WERI-Rb-1 (cell line): Measurements from ENCODE around the gene DCXR.

Experiments
- DNase-seq: peaks from one replicate; pipeline ENCODE4 v3.0.0-alpha.2; 2020
- H3K27ac ChIP-seq: fragments of 250-450 bp; sonication (Bioruptor Pico); 2 replicates; pipeline ENCODE4 v1.5.1; 2020; ENCODE audit warnings: mild to moderate bottlenecking, moderate library complexity
- H3K27me3 ChIP-seq: fragments of 250-450 bp; sonication (Bioruptor Pico); 2 replicates; pipeline ENCODE4 v1.5.1; 2021; ENCODE audit warnings: mild to moderate bottlenecking, low read depth, moderate library complexity; ENCODE audit not compliant: insufficient read depth, severe bottlenecking
- H3K36me3 ChIP-seq: fragments of 250-450 bp; sonication (Bioruptor Pico); 2 replicates; pipeline ENCODE4 v1.5.1; 2020; ENCODE audit warnings: mild to moderate bottlenecking, moderate library complexity
- H3K4me3 ChIP-seq: 2 replicates; pipeline ENCODE4 v1.5.1; 2011; ENCODE audit warnings: low read depth, mild to moderate bottlenecking, control low read depth, low read length
- H3K9me3 ChIP-seq: fragments of 250-450 bp; sonication (Bioruptor Pico); 2 replicates; pipeline ENCODE4 v1.5.1; 2021; ENCODE audit warnings: mild to moderate bottlenecking, moderate library complexity; ENCODE audit not compliant: severe bottlenecking
- TF ChIP-seq, protein P1 (sequence below): IDR thresholded peaks from 2 replicates; pipeline ENCODE4 v1.5.1; 2011; ENCODE audit warnings: low read depth, mild to moderate bottlenecking, control low read depth, inconsistent platforms, low read length

DCXR gene

DNA sequence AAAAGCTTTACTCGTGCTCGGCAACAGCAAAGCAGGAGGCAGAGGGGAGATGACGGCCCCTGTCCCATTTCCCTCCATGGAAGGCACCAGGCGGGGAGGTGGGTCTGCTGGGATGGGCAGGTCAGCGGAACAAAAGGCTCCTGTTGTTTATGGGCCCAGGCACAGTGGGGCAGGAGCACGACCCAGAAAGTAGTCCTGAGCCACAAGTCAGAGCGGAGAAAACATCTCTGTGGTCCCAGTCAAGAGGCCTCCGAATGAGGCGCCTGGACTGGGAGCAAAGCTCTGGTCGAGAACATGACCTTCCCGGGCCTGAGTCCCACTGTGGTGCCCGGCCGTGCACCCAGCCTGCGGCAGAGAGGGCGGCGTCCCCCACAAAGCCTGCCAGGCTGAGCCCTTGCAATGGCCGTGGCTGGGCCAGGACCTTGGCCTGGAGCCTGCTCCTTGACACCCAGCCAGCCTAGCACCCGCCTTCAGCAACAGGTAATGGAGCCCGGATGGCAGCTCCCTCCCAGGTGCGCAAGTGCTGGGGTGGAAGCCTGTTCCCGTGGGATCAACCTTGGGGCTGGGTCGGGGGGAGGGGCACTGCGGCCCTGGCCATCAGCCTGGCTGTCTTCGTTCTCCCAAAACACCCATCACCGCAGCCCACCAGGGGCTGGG lies 10.5 kb upstream of the DCXR start:
- TF ChIP-seq, protein P1, sequence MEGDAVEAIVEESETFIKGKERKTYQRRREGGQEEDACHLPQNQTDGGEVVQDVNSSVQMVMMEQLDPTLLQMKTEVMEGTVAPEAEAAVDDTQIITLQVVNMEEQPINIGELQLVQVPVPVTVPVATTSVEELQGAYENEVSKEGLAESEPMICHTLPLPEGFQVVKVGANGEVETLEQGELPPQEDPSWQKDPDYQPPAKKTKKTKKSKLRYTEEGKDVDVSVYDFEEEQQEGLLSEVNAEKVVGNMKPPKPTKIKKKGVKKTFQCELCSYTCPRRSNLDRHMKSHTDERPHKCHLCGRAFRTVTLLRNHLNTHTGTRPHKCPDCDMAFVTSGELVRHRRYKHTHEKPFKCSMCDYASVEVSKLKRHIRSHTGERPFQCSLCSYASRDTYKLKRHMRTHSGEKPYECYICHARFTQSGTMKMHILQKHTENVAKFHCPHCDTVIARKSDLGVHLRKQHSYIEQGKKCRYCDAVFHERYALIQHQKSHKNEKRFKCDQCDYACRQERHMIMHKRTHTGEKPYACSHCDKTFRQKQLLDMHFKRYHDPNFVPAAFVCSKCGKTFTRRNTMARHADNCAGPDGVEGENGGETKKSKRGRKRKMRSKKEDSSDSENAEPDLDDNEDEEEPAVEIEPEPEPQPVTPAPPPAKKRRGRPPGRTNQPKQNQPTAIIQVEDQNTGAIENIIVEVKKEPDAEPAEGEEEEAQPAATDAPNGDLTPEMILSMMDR: no peak
- H3K27ac ChIP-seq: no peak overlapping the region
- H3K4me3 ChIP-seq: no peak overlapping the region
- peaks cover 39% of the 10 kb centered on the region for H3K36me3 ChIP-seq
- no peak for DNase-seq
- no peaks in the 10 kb centered on the region for H3K9me3 ChIP-seq
- no peaks in the 10 kb centered on the region for H3K27me3 ChIP-seq

DNA sequence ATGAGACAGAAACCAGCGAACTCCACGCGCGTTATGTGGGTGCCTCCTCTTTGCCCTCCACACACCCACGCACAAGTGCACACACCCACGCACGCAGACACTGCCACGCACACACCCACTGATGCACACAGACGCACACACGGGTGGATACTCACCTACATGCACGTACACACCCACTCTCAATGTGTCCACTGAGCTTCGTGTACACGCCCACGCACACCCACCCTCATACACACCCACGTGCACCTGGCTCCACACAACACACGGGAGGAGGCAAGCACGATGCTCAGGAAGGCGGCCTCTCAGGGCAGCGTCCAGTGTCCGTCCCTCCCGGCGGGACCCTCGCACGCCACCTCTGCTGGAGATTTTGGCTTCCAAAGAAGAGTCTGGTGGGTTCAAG lies 9.9 kb upstream of the DCXR start:
- TF ChIP-seq, protein P1: no peak
- no peak for DNase-seq
- Histone ChIP-seq H3K36me3 (peaks cover 39% of the 10 kb centered on the region), H3K4me3 (no peak overlapping the region), H3K27me3 (no peaks in the 10 kb centered on the region), H3K9me3 (no peaks in the 10 kb centered on the region), H3K27ac (no peak overlapping the region)

DNA sequence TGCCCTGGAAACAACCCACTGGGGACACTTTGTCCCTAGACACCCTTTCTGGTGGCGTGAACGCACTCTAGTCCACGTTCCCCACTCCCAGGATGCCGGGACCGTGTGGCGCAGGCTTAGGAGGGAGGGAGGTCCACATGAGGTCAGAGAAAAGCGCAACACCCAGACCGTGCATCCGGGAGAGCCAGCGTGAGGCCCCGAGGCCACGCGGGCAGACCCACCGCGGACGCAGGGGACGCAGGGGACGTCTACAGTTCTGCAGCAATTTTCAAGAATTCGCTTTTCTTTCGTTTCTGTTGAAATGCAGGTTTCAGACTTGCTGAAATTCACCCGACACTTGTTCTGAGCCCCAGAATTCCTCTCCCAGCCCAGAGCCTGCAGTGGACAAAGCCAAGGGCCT lies 9.4 kb upstream of the DCXR start:
- H3K36me3 ChIP-seq: peaks cover 39% of the 10 kb centered on the region
- no peaks in the 10 kb centered on the region for H3K9me3 ChIP-seq
- H3K27ac ChIP-seq: no peak overlapping the region
- no peaks in the 10 kb centered on the region for H3K27me3 ChIP-seq
- TF ChIP-seq, protein P1: no peak
- no peak overlapping the region for H3K4me3 ChIP-seq
- DNase-seq: no peak

DNA sequence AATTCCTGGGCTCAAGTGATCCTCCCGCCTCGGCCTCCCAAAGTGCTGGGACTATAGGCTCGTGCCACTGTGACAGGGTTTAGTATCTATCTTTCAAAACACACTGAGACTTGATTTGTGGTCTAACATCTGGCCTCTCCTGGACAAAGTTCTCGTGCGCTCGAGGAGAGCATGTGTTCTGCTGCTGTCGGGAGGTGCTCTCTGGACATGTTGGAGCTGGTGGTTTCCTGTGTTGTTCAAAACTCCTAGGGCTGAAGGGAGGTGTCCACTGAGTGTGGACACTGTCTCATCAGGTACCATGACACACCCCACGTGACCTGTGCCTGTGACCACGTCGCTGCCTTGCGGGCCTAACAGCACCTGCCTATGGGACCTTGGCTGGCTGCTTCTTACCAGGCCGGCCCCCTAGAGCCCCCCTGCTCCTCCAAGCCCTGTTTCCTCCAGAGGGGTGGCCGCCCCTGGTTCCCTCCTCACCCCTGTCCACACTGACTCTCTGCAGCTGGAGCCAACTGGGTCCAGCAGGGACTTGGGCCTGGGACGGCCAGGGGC lies 8.5 kb upstream of the DCXR start:
- Histone ChIP-seq H3K27me3 (no peaks in the 10 kb centered on the region), H3K9me3 (no peaks in the 10 kb centered on the region), H3K4me3 (no peak overlapping the region), H3K36me3 (peaks cover 39% of the 10 kb centered on the region), H3K27ac (no peak overlapping the region)
- DNase-seq: no peak
- TF ChIP-seq, protein P1: no peak

- TF ChIP-seq, protein P1: no peak
- peak overlapping the region; percentile 5; the same call in 1 of the 2 replicates for H3K27ac ChIP-seq
- peak; percentile 69 for DNase-seq
Observed at GRCh38 chr17:82043507-82043906, 6.0 kb upstream of the DCXR start.

DNA sequence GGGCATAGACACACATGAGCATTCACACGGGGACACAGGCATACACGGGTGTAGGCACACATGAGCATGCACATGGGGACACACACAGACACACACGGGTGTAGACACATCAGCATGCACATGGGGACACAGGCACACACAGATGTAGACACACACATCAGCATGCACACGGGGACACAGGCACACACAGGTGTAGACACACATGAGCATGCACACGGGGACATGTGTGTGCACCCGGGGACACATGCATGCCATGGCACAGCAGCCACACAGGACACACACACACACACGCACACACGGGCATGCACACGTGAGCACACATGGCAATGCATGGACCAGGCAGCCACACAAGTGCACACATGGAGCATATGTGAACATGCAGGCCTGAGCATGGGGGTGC lies 5.2 kb upstream of the DCXR start:
- Histone ChIP-seq H3K27ac (no peak overlapping the region), H3K9me3 (no peaks in the 10 kb centered on the region), H3K27me3 (no peaks in the 10 kb centered on the region), H3K4me3 (no peak overlapping the region), H3K36me3 (peaks cover 10% of the 10 kb centered on the region)
- TF ChIP-seq, protein P1: no peak
- DNase-seq: no peak

More at GRCh38 chr17:82043507-82043906, 6.0 kb upstream of the DCXR start:
- Histone ChIP-seq H3K4me3 (no peak overlapping the region), H3K36me3 (peaks cover 18% of the 10 kb centered on the region), H3K27me3 (no peaks in the 10 kb centered on the region), H3K9me3 (no peaks in the 10 kb centered on the region)
